GM19025 (cell line): ENCODE measurements around the gene RBSN.
A peak's percentile ranks its signal among the peaks of the same experiment; 100 is the strongest.

Source experiments
- ATAC-seq: cut with Tn5 transposase; IDR thresholded peaks from one replicate; pipeline ENCODE4 v1.9.1; 2021; ENCODE audit warnings: mild to moderate bottlenecking, low read depth, moderate library complexity; ENCODE audit not compliant: unreplicated experiment

RBSN gene

DNA sequence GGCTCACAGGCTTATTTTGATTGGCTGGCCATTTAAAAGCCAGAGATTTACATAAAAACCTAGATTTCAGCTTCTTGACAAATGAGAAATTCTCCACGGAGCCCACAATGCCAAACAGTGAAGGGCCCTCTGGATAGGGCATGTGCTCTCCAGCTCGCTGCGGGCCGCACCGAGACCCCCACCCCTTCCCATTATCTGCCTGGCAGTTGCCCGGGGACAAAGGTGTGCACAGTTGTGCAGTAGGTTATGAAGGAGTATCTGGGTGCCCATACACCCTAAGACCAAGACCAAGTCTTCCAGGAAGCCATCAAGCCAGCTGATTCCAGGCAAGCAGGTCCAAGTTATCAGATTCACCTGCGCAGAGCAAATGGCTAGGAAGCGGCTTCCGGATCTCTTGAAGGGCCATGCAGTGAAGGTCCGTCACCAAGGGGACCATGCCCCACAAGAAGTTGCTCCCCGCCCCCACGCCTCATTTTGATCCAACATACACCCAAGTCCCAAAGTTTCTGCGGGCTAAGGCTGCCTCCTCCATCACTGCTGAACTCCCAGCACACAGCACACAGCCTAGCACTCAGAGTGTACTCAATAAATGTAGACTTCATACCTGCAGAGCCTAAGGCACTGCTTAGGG lies 35.2 kb downstream of the RBSN start:
- no peak for ATAC-seq

DNA sequence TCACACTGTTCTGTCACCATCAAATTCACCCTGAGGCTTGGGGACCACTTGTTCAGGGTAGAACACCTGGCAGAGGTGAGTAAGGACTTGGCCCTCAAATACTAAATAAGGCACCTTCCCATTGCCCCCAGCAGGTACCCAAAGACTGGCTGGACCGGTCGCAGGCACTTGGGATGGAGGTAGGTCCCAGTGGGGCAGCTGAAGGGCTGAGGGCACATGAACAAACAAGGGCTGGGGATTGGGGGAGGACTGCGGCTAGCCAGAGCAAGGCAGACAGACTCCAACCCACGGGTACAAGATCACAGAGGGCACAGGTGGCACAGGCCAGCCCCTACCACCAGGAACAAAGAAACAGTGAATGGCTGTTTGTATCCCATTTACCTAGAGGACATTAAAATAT lies 35.7 kb downstream of the RBSN start:
- ATAC-seq: no peak

DNA sequence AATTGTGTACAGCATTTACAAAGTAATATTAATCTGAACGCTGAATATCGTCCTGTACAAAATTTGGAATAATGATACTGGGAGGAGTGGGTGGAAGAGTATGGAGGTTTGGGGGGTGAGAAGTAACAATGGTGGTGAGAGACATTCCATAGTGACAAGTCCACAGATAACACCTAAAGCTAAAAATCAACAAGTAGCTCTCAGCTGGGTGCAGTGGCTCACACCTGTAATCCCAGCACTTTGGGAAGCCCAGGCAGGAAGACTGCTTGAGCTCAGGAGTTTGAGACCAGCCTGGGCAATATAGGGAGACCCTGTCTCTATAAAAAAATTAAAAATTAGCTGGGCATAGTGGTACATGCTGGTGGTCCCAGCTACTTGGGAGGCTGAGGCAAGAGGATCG lies 38.9 kb downstream of the RBSN start:
- no peak for ATAC-seq

DNA sequence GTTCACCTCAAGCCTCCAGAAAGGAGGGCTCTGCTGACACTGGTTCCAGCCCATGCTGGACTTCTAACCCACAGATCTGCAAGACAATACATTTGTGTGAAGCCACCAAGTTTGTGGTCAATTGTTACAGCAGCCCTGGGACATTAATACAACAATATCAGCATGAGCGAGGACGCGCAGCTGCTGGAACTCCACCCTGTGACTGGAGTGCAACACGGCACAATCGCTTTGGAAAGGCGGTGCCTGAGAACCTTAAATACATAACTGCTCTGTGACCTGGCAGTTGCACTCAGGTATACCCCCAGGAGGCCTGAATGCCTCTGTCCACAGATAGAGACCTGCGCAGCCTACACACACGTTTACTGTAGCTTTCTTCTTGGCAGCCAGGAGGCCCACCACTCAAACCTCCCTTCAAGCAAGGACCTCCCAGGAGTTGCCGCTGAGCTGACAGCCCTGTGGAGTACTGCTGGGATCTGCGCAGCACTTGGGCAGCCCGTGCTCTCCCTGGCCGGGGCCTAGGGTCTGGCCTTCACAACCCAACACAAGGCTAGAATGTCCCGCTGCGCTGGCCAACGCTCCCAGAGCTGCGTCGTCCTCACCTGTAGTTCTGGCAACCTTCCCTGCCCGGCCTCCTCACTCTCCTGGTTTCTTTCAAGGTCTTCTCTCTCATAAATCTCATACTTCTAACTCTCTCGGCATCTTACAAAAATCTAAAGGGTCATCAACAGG lies 42.1 kb downstream of the RBSN start:
- ATAC-seq: no peak

DNA sequence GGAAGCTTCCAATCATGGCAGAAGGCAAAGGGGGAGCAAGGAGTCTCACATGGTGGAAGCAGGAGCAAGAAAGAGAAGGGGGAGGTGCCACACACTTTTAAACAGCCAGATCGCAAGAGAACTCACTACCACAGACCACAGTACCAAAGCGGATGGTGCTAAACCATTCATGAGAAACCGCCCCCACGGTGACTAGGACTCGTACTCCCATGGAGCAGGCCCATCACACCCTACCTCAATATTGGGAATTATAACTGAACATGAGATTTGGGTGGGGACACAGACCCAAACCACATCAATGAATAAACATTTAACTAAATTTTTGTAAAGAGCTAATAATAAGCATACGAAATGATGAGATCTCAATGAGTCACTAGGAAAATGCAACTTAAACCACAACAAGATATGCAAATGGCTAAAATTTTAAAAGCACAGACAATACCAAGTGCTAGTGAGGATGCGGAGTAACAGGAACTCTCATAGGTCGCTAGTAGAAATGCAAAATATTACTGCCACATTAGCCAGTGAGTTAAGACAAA lies 43.9 kb downstream of the RBSN start:
- peak; percentile 36 for ATAC-seq

DNA sequence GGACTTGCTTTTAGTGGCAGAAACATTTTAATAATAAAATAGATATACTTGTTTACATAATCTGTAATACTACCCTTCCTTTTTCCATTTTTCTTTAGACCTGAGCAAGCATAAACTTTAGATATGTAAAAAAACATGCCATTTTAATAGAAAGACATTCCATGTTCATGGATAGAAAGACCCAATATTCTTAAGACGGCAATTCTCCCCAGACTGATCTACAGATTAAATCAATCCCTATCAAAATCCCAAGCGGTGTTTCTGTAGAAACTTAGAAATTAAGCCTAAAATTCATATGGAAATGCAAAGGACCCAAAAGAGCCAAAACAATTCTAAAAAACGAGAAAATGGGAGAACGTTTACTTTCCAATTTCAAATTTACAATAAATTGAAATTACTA lies 45.4 kb downstream of the RBSN start:
- ATAC-seq: no peak

DNA sequence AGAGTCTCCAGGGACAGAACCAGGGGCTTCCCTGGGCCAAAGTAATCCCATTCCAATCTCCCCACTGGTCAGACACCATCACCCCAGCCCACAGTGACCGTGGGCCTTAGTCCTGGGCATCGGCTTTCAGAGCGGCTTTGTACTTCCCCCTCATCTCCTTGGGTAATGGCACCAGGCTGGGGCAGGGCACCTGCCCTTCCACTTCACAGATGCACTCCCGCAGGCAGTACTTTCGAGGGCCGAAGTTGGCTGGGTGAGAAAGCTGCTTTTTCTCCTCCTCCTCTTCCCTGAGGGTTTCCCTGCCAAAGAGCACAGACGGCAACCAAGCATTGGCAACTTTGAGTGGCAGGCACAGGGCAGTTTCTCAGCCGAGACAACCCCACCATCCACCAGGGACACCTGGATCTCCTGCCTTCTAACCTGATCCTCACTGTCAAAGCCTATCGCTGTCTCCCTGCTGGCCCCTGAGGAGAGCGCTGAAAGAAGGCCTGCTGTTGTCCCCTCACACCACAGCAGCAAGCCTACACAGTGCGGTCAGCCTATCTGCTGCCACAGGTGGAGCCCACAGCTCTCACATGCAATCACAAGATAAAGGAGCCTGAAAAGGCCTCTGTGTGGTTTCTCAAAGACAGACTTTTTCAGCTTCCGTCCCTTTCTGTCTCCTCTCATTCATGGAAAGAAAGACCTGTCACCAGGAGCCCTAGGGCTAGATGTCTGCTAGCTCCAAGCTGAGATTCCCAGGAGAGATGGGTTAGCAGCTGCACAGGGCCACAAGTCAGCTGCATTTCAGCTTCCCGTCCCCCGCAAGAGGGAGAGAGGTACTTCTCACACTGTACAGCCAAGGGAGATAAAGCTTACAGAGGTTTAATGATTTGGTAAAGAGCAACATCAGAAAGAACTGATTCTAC lies 46.4 kb downstream of the RBSN start:
- ATAC-seq: no peak

DNA sequence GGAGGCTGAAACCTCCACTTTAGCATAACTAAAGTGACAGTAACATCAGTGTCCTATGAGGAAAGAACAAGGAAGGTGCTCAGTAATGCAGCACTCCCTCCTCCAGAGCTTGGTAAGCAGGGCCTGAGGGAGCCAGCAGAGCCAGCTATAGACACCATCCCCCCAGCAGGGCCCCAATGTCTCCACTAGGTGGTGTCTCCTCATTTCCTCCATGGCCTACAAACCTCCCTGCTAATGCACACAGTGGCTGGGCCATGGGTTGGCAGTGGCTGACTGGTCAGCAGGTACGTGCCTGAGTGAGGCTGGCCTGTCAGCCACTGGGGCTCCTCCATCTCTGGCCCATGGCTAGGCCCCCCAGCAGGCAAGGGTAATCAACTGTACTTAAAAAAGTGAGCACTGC lies 47.4 kb downstream of the RBSN start:
- no peak for ATAC-seq

DNA sequence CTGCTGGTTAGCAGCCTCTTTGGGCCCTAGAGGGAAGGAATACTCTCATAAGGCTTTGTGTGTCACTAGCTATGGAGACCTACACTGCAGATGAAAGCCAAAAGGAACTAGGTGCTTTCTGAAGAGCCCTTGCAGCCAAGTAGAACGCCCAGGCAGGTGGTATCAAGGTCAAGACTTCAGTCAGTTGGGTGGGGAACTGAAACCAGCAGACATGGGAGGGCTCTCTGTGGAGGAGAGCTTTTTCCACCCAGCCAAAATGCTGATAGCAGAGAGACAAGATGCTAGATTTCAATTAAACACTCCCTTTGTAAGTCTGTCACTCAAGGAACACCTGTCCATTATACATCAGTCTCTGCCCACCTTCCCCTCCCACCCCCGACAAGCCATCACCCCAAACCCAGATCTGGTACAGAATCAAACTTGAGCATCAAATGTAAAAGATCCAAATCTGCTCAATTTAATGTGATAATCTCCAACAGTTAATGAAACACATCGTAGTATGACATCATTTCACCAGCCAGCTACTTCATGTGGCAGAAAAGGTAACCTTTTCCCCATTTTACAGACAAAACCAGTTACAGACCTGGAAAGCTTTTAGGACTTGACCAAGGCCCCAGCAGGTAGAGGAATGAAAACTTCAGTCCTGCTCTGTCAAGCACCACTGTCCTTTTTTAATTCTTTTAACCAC lies 48.4 kb downstream of the RBSN start:
- ATAC-seq: peak; percentile 68

DNA sequence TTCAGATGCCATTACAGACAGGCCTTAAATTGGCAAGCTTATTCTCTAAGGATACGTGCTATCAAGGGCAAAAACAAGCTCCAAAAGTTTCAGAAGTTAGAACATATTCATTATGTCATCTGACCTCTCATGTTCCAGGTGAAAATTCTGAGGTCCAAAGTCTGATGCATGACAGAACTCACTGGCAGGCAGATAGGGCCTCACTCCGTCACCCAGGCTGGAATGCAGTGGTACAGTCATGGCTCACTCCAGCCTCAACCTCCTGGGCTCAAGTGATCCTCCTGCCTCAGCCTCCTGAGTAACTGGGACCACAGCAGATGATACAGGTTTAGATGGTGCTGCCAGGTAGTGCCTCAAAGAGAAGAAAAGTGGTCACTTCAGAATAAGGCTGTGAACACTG lies 49.4 kb downstream of the RBSN start:
- no peak for ATAC-seq

DNA sequence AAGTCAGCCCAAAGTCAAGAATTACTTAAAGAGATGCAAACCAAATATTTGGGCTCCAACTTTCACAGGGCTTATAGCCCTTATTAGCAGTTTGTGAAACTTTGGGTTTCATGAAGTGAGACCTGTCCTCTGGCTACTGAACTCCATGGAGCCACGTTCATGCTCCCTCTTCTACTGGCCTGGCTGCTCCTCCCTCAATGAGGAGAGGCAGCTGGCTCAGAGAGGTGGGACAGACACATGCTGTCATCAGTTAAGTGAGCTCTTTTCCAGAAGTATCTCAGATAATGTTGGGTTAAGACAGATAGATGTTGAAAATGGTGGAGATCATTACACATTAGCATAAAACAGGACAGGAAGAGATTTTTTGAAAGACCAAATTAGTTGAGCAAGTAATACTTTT lies 53.3 kb downstream of the RBSN start:
- no peak for ATAC-seq

DNA sequence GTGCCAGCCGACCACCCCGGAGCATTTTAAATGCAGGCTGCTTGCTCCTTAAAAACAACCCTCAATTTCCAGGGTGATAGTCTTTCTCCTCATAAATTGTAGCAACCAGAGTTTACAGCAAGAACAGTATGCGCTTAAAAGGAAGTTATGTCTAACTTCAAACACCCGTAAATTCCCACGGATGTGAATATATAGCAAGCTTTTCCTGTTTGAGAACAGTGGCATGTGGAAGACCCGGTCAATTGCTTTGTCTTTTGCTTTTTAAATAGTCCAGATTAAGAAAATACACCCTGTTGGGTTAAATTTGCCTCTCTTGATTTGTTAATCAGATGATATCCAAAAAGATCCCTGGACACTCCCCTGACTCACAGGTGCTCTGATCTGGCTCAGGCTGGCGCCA lies 54.6 kb downstream of the RBSN start:
- no peak for ATAC-seq

DNA sequence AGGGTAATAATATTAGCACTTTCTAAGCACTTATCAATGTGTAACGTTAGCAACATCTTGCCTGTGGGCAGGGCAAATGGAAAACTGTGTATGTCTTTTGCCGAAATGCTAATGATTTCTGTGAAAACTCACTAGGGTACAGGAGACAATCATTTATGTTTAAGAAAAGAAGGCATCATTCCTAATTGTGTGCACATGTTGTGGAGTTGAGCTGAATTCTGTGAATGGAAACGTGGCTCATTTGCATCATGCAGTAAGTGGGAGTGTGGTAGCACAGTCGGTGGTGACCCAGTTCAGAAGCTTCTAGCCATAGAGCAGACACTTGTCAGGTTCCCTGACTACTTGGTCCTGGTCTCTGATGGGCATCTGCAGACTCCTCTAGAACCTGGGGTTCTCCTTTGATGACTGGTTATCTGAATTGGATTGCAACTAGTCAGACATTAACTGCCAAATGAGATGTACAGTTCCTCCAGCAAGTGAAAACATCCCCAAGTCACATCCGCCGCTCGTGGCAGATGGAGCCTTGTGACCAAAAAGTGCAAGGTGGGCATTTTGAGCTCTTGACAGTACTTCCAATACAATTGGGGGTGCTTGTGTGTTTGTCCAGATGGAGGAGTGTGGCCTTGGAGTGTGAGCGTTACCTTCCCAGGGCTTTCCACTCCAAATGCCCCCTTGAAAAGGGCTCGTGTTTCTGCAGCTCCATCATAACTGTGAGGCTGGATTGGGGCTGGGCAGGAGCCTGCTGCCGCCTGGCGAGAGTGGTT lies 55.4 kb downstream of the RBSN start:
- ATAC-seq: no peak

DNA sequence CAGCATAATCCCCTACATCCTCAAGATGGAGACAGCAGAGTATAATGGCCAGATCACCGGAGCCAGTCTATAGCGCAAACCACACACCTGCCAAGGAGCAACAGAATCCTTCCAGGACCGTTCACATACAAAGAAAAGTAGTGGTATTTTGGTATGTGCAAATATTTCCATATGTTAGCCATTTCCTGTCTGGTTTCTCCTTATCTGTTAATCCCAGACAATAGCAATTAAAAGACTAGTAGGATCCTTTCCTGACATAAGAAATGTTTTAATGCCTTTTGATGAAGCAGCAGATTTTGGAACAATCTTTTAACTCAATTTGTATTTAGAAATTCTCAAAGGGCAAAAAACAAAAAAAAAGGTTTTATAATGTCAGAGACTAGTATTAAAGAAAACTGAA lies 56.0 kb downstream of the RBSN start:
- ATAC-seq: no peak

DNA sequence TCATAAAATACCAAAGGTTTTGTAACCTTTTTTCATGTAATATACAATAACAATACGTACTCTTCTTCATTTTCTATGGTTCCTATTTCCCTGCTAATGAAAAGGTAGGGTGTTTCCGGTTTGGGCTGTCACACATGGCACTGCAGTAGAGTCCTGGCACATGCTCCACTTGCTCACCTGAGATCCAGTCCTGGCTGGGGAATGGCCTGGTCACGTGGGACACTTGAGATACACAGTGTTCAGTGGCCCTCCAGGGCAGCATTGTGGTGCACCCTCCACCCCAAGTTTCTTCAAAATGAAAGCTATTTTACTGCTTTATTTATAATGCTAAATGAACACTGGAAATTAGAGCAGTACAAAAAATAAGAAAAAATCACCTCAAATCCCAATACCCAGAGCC lies 57.0 kb downstream of the RBSN start:
- no peak for ATAC-seq

DNA sequence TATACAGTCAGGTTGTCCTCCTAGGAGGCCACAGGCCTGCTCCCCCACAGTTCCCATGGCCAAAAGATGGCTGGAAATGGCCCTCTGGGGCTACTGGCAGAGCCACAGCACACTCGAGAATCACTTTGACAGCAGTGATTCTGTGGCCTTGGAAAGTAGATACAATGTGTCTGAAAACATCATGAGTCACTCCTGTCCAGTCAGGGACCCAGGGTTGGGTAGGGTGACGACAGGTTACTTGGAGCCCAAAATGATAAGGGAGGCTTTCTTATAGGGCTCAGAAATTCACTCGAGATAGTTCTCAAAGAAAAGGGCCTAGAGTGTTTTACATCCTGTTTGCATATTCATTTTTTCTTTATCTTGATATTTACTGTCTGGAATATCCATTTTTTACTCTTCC lies 58.1 kb downstream of the RBSN start:
- no peak for ATAC-seq

DNA sequence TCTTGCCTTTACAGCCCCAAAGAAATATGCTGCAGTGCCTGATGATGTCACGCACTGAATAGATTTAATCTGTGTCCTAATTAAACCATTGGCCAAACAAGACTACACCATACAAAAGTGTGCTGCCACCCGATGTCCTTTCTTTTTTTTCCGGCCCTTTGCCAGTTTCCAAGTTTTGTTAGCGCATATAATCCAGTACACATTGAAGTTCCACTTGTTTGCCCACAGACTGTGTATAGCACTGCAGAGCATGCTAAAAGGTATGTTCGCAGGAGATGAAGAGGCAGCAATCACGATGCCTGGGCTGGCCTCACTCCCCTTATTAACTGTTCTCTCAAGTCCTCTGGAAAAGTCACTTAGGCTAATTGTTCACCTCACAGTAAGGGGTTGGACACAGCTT lies 60.6 kb downstream of the RBSN start:
- no peak for ATAC-seq

DNA sequence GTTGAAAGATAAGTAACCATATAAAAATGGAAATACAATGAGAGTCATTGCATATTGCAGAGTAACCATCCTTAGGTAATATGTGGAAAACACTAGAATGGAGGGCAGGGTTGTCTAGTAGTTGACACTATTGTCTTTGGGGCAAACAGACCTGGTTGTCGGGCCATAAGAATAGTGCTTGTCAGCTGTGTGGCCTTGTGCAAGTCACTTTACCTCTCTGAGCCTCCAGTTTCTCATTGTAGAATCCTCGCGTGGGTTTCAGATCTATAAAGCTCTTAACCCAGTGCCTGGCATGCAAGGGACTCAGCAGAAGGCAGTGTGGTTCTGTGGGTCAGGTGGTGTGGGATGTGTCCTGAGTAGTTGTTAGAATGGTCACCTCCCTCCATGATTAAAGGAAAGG lies 65.8 kb downstream of the RBSN start:
- no peak for ATAC-seq

DNA sequence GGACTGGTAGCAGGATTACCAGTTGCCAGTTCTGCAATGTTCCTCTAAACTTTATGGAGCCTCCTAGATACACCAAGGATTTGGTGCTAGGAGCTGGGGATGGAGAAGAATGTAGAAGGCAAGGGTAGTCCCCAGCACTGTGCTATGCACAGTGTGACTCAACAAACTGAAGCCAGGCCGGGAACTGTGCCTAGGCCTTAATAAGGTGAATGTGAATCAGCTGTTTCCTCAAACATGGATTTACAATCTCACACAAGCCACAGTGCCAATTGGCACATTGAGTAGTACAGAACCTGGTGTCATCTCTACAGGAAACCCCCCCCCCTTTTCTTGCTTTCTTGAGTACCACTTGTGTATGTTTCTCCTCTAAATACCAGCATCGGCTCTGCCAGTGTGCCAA lies 66.3 kb downstream of the RBSN start:
- no peak for ATAC-seq

DNA sequence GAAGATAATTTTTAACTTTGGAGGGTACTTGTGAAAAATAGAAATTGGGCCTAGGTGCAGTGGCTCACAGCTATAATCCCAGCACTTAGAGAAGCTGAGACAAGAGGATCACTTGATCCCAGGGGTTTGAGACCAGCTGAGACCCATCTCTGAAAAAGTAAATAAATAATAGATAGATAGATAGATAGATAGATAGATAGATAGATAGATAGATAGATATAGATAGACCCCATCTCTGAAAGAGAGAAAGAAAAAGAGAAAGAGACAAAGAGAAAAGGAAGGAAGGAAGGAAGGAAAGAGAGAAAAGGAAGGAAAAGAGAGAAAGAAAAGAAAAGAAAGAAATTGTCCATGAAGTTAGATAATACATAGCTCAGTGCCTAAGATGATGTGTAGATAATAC lies 69.3 kb downstream of the RBSN start:
- no peak for ATAC-seq
